Left forelimb (tissue), 1 donor: ENCODE results near the gene DNASE1.
"Not testable (repeated sequence)": the region's sequence is repeated elsewhere in the genome, so short reads cannot be mapped to it uniquely, and the experiment has no call there.

ENCODE experiments used
- DNase-seq: peaks from one replicate; pipeline ENCODE4 v3.0.0-alpha.2; 2018; ENCODE audit warnings: low spot score

Gene DNASE1, protein sequence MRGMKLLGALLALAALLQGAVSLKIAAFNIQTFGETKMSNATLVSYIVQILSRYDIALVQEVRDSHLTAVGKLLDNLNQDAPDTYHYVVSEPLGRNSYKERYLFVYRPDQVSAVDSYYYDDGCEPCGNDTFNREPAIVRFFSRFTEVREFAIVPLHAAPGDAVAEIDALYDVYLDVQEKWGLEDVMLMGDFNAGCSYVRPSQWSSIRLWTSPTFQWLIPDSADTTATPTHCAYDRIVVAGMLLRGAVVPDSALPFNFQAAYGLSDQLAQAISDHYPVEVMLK

DNA sequence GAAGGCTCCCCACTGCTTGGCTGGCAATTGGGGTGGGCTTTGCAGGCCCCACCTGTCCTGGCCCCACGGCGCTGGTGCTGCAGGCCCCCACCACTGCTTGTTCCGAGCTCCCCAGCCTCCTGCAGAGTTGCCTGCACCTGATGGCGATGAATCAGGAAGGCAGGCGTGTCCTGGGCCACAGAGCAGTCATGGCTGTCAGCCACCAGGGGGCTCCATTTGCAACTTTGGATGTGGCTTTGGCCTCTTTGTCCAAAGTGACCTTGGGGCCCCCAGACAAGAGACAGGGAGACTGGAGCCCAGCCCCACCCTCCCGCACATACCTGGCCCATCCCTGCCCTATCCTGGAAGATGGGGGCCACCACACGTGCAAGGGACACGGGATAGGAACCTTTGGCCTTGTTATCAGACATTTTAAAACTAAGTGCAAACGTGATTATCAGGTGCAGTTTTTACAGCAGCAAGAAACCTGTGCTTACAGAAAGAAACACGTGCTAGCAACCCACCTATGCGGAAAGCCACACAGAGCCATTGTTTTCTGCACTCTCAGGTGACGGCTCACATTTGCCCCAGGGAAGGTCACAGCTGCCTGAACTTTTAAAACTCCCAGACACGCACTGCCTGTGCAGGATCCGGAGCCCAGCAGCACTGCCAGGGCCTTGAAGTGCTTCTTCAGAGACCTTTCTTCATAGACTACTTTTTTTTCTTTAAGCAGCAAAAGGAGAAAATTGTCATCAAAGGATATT lies at the start of gene DNASE1:
TSS of gene DNASE1 (plus strand) at position 443 of the 743 bp plus-strand sequence. CDS start 683 bp downstream, outside the sequence.
- DNase-seq = peak; percentile 67

GRCh38 chr16:3606441-3606840 lies 48.0 kb upstream of the DNASE1 start:
- DNase-seq = no peak

GRCh38 chr16:3607161-3607560 lies 47.3 kb upstream of the DNASE1 start:
- DNase-seq = no peak

GRCh38 chr16:3607634-3608033 lies 46.9 kb upstream of the DNASE1 start:
- DNase-seq = no peak

DNA sequence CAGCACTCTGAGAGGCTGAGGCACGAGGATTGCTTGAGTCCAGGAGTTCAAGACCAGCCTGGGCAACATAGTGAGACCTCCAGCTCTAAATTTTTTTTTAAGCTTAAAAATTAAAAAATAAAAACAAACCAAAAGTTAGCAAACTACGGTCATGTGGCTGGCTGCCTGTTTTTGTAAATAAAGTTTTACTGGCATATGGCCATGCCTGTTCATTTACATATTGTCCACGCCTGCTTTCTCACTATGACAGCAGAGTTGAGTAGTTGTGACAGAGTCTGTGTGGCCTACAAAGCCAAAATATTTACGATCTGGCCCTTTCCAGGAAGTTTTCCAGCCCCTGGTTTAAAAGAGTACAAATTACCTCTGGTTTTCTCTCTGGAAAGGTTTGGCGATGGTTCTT lies 46.4 kb upstream of the DNASE1 start:
- no peak for DNase-seq

GRCh38 chr16:3608976-3609375 lies 45.5 kb upstream of the DNASE1 start:
- not testable (repeated sequence) for DNase-seq

- DNase-seq = no peak
Measured at GRCh38 chr16:3609895-3610697, 44.4 kb upstream of the DNASE1 start.

DNA sequence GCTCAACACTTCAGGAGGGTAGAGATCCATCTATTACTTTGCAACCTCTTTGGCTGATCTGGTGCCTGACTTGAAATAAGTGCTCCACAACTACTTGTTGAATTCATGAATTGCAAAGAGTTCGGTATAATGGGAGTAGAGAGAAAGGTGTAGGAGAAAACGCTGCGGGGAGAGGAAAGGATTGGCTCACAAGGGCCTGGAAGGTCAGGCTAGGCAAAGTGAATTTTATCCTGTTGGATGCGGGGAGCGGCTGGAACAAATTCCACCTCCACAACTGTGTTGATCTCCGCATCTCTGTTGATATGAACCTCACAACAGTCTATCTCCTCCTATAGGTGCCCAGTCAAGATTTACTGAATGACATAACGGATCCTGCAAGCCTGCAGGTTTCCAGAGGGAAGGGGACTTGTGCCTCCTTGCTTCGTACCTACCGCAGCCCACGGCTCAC lies 43.8 kb upstream of the DNASE1 start:
- no peak for DNase-seq

DNA sequence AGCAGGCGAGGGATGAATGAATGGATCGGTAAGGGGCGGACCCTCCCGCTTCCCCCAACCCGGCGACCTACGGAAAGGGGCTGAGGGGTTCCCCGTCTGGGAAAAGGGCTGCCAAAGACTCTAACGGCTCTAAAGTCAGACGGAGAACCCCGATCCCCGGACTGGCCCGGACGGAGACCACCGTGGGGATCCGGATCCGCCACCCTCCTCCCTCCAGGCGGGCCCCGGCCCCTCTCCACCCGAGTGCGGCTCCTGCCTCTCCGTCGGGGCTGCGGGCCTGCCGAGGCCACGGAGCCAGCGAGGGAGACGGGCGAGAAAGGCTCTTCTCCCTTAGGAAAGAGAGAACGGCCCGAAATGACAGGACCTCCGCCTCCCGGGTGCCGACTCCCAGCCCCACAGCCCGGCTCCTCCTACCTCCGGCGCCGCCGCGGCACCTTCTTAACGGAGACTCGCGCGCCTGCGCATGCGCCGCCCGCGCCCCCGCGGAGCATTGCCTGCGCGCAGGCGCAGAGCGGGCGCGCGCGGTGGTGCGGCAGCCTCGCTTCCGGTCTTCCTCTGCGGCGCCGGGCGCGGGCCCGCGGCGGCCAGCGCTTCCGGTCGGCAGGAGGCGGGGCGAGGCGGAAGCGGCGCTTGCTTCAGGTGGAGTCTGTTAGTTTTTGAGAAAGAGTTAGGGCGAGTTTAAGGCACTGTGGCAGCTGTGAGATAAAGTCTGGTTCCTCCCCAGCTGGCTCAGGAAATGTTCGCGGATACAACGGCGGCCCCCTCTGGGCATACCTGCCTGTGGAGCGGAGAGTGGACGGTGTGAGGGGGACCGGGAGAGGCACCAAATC lies 43.1 kb upstream of the DNASE1 start, which contains the start of gene SLX4:
TSS of gene SLX4 (minus strand) at position 461 of the 830 bp plus-strand sequence. CDS start 2,642 bp downstream, outside the sequence.
- peak; percentile 93 for DNase-seq

DNA sequence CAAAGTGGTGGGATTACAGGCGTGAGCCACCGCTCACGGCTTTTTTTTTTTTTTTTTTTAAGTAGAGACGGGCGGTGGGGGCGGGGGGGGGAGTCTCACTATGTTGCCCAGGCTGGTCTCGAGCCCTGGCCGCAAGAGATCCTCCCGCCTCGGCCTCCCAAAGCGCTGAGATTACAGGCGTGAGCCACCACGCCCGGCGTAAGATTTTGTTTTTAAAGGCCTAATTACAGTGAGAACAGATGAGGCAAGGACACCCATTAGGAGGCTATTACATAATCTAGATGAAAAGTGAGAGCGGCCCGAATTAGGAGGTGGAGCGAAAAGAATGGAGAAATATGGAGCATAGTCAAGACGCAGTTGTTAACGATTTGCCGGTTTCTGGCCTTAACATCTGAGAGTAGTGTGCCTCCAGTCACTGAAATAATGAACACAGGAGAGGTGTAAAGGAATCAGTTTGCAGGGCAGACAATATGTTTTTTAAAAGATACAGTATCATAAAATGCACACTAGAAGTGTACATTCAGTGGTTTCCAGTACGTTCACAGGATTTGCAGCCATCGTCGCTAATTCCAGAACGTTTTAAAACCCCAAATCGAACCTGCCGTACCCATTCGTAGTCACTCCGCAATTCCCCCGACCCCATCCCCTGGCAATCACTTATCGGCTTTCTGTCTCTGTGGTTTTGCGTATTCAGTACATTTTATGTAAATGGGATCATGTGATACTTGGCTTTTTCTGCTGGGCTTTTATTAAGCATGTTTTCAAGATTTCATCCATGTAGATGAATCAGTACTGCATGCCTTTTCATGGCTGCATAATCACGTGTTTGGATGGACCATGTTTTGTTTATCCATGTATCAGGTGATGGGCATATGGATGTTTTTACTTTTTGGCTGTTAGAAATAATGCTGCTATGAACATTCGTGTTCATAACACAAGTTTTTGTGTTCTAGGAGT lies 41.7 kb upstream of the DNASE1 start:
- no peak for DNase-seq

GRCh38 chr16:3618769-3619141 lies 35.7 kb upstream of the DNASE1 start:
- no peak for DNase-seq

- DNase-seq = no peak
Measured at GRCh38 chr16:3623642-3624041, 30.8 kb upstream of the DNASE1 start.

GRCh38 chr16:3625331-3625730 lies 29.2 kb upstream of the DNASE1 start:
- no peak for DNase-seq

GRCh38 chr16:3625911-3626732 lies 28.4 kb upstream of the DNASE1 start:
- DNase-seq = no peak

- DNase-seq = no peak
Measured at GRCh38 chr16:3637371-3637923, 17.0 kb upstream of the DNASE1 start.

GRCh38 chr16:3638916-3639644 lies 15.4 kb upstream of the DNASE1 start:
- DNase-seq = no peak

DNA sequence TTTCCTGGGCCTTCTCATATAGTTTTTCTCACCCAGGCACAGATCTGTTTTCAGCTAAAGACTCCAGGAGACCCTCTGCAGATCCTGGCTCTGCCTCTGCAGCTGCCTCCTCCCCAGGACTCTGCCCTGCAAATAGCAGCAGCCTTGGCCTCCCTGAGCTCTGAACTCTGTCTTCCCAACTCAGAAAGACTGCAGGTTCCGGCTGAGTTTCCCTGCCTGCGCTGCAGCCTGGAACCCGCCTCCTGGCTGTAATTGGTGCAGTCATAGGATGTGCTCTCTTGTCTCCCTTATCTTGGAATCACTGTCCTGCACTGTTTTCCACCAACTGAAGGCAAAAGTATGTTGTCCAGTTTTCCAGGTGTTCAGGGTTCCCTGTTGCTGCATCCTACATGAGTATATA lies 14.3 kb upstream of the DNASE1 start:
- DNase-seq = no peak
